Left lung (tissue), 10 donors: ENCODE measurements around the gene BLOC1S4. TPM values are rescaled to one million over a fixed set of nuclear protein-coding genes. Genes with fewer than 3 reads are reported as not detected.

Experiments used
- ATAC-seq: fragments of 200-7000 bp; cut with Tn5 transposase; one replicate; pipeline ENCODE4 v1.9.1; 2020; ENCODE audit warnings: moderate library complexity
- DNase-seq, 4 donors: peaks; one replicate each; pipeline ENCODE4 v3.0.0-alpha.2; 2013 to 2020
- H3K27ac ChIP-seq, 2 donors: fragments of 200-600 bp; sonication (generic) in 1 of 2; one replicate each; pipeline versions ENCODE4 v1.5.0 to v1.8.0; 2020 to 2021
- H3K27me3 ChIP-seq, 2 donors: fragments of 200-600 bp; sonication (generic) in 1 of 2; one replicate each; pipeline versions ENCODE4 v1.5.0 to v1.8.0; 2020 to 2021
- H3K36me3 ChIP-seq, 2 donors: fragments of 200-600 bp; sonication (generic) in 1 of 2; one replicate each; pipeline versions ENCODE4 v1.5.0 to v1.8.0; 2020 to 2021
- H3K4me1 ChIP-seq, 2 donors: fragments of 200-600 bp; one replicate each; pipeline ENCODE4 v1.8.0; 2021
- H3K4me3 ChIP-seq, 2 donors: fragments of 200-600 bp; sonication (generic) in 1 of 2; one replicate each; pipeline versions ENCODE4 v1.5.0 to v1.8.0; 2020 to 2021; ENCODE audit warnings: mild to moderate bottlenecking in 1 of 2
- H3K9me3 ChIP-seq, 2 donors: fragments of 200-600 bp; sonication (generic) in 1 of 2; one replicate each; pipeline versions ENCODE4 v1.5.0 to v1.8.0; 2020 to 2021
- intact Hi-C, 2 donors: fragments of 100-400 bp; cut with DNase I; formaldehyde crosslinking; loops; one replicate each; pipeline versions ENCODE4 v1.11.2 to v1.14.2; 2022
- polyA plus RNA-seq, 6 donors: library from polyadenylated mRNA; unstranded; fragments of 120-200 nt; gene quantifications; one replicate each; pipeline ENCODE4 v1.2.1, GENCODE V29; 2013; ENCODE audit not compliant: insufficient read length in 6 of 6
- total RNA-seq, 2 donors: library from RNA; stranded (reverse); fragmentation: NEBNext Ultra II Directional; extraction: Animal tissue kit (Norgen Biotek cat#: 25700); gene quantifications; one replicate each; pipeline ENCODE4 v1.2.1, GENCODE V29; 2021
- TF ChIP-seq, protein P1 (sequence below), 2 donors: fragments of 200-600 bp; sonication (generic) in 1 of 2; IDR thresholded peaks; one replicate each; pipeline versions ENCODE4 v1.5.0 to v1.8.0; 2021; ENCODE audit warnings: antibody characterized with exemption in 2 of 2
- donor health status: DM: no; HTN: yes; CAD: no.
- donor health status: DM: no; HTN: no; CAD: no.

Gene BLOC1S4
- total and polyA plus RNA-seq, 8 donors: 9.0 to 12.8 (median 10.9) TPM

DNA sequence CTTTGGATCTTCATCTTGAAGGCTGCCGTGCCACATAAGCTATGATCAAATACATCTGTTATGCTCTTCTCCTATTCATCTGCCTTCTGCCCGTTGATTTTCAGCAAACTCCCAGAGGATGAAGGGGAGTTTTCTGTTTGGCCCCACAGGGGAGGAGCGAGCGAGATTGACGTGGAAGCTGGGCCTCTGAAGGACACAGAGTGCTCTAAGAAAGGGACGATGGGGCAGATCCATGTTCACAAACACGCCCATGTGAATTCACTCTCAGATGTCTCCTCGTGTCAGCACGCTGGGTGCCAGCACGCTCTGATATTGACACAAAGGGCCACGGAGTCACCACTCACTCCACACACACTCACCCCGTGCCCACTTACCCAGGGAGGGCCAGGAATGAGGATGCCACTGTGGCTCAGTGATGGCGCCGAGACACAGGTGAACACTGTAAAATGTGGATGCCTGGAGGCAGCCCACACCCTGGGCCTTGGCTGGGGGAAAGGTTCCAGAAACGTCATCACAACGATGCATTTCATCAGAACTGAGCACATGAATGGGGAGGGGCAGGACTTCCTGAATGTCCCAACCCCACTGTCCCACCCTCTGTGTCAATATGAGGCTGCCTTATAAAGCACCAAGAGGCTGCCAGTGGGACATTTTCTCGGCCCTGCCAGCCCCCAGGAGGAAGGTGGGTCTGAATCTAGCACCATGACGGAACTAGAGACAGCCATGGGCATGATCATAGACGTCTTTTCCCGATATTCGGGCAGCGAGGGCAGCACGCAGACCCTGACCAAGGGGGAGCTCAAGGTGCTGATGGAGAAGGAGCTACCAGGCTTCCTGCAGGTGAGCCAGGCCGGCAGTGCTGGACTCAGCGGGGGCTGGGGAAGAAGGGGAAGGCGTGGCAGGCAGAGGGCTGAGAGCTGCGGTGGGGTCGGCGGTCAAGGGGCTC is 22.5 kb upstream of the BLOC1S4 start, which contains the start of gene S100P:
TSS of gene S100P (plus strand) at position 648 of the 946 bp plus-strand sequence. CDS start at position 703, 55 bp downstream.
- intact Hi-C loops: no loop called here
- no peak for DNase-seq
- Histone ChIP-seq H3K27me3 (no peaks in the 10 kb centered on the region), H3K27ac (peak within 1 kb of the TSS; percentile 3 to 87), H3K36me3 (no peaks in the 10 kb centered on the region), H3K4me1 (peaks cover 15 to 82% of the 10 kb centered on the region in 2 donors), H3K4me3 (peak within 1 kb of the TSS in 1 of 2 donors; percentile 43), H3K9me3 (no peaks in the 10 kb centered on the region)
- no peak for ATAC-seq
- TF ChIP-seq, protein P1, sequence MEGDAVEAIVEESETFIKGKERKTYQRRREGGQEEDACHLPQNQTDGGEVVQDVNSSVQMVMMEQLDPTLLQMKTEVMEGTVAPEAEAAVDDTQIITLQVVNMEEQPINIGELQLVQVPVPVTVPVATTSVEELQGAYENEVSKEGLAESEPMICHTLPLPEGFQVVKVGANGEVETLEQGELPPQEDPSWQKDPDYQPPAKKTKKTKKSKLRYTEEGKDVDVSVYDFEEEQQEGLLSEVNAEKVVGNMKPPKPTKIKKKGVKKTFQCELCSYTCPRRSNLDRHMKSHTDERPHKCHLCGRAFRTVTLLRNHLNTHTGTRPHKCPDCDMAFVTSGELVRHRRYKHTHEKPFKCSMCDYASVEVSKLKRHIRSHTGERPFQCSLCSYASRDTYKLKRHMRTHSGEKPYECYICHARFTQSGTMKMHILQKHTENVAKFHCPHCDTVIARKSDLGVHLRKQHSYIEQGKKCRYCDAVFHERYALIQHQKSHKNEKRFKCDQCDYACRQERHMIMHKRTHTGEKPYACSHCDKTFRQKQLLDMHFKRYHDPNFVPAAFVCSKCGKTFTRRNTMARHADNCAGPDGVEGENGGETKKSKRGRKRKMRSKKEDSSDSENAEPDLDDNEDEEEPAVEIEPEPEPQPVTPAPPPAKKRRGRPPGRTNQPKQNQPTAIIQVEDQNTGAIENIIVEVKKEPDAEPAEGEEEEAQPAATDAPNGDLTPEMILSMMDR (IDR thresholded peaks at IDR 0.05): no peak

DNA sequence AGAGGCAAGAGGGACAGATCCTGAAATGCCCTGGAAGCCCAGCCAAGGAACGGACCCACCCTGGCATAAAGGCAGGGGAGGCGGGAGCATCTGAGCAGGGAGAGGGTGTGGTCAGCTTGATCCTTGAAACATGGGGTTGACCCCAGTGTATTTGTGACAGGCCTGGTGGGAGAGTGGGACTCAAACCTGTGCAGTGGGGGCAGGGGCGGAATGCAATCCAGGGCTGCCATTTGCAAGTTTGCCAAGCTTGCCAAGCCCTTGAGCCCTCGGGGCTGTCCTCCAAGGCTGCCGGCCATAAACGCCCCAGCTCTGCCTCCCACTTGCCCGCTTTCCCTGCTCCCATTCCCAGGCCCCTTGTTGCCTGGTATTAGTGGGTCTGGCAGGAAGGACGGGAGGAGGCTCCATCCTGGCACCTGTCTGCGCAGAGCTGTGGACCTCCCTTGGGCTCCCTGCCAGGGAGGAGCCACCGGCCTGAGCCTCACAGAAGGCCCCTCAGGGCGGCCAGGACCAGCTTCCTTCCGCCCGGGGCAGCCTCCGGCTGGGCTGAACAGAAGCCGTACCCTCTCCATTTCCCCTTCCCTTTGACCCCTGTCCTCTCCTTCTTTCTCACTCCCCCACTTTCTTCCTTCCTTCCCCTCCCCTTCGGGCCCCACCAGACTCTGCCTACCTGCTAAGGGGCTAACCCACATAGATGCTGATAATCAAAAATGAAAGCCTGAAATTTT is 21.6 kb upstream of the BLOC1S4 start:
- DNase-seq (peak in 1 of 4 donors; percentile 88), ATAC-seq (no peak)
- TF ChIP-seq, protein P1 (IDR thresholded peaks at IDR 0.05): no peak
- no peaks in the 10 kb centered on the region for H3K9me3 ChIP-seq
- peak overlapping the region in 1 of 2 donors; percentile 43 for H3K4me3 ChIP-seq
- H3K36me3 ChIP-seq: no peaks in the 10 kb centered on the region
- peak overlapping the region in 1 of 2 donors; percentile 87 for H3K27ac ChIP-seq
- intact Hi-C loops: no loop called here
- no peaks in the 10 kb centered on the region for H3K27me3 ChIP-seq
- peaks cover 7 to 74% of the 10 kb centered on the region in 2 donors for H3K4me1 ChIP-seq

DNA sequence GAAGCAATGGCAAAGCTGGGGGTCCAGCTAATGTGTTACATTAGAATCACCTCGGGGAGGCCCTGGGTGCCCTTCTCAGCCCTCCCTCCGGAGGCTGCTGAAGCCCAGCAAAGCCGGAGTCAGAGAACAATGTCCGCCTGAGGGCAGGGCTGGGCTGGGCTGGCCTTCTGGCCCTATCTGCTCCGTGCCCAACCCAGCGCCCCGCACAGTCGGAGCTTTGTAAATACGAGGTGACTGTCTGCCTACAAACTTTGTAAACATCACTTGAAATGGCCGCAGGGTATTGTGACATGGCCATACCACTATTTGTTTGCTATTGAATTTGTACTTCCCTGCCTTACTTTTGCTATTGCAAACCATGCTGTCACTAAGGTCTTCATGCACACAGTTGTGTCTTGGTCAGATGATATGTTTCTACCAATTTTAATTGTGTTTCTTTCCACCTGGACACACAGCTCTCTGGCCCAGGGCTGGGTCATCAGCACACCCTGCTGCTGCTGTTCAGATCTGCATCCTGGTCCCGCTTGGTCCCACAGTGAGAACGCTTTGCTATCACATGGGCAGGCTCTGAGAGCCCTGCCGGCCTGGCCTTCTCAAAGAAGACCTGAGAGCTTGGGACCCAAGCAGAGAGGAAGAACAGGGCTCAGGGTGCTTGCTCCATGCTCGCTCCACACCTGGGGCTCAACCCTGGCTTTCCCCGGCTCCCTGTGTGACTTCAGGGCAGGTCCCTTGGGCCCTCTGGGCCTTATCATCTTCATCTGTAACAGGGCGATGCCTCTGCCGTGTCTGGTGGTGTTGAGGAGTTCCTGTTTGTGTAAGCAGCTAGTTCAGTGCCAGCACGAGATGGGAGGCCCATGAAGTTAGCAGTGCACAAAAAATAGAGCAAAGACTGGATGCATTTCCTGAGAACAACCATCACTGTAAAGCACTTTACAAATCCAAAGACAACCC is 20.0 kb upstream of the BLOC1S4 start:
- Histone ChIP-seq H3K4me3 (peak overlapping the region in 1 of 2 donors; percentile 43), H3K36me3 (no peaks in the 10 kb centered on the region), H3K27ac (peak overlapping the region; percentile 39 to 87), H3K9me3 (no peaks in the 10 kb centered on the region), H3K27me3 (no peaks in the 10 kb centered on the region), H3K4me1 (peaks cover 6 to 58% of the 10 kb centered on the region in 2 donors)
- TF ChIP-seq, protein P1 (IDR thresholded peaks at IDR 0.05): no peak
- ATAC-seq: peak; percentile 60
- intact Hi-C loops: no loop called here
- peak in 1 of 4 donors; percentile 87 for DNase-seq

DNA sequence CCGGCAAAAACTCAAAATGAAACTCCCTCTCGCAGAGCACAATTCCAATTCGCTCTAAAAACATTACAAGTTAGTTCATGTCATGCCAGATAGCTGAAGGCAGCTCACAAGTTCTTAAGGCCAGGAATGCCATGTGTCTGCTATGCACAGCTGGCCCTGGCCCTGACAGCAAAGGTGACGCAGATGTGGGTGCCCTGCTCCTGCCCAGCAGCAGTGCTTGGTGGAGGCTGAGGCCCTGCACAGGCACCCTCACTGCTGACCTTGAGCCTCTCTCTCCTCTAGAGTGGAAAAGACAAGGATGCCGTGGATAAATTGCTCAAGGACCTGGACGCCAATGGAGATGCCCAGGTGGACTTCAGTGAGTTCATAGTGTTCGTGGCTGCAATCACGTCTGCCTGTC is 19.4 kb upstream of the BLOC1S4 start:
- Histone ChIP-seq H3K4me1 (peaks cover 6 to 51% of the 10 kb centered on the region in 2 donors), H3K4me3 (no peak overlapping the region), H3K27ac (peak overlapping the region in 1 of 2 donors; percentile 87), H3K9me3 (no peaks in the 10 kb centered on the region), H3K36me3 (no peaks in the 10 kb centered on the region), H3K27me3 (no peaks in the 10 kb centered on the region)
- intact Hi-C loops: no loop called here
- DNase-seq: no peak
- ATAC-seq: no peak
- TF ChIP-seq, protein P1 (IDR thresholded peaks at IDR 0.05): no peak
